Nephron progenitor cell (in vitro differentiated cells): ENCODE results near the gene ASB1.

Source experiments
- DNase-seq: peaks from one replicate; pipeline ENCODE4 v3.0.0; 2021
- H3K27ac Mint-ChIP-seq: 2 replicates; pipeline ENCODE4 v1.8.0; 2021; ENCODE audit warnings: mild to moderate bottlenecking, moderate library complexity, mixed read lengths
- H3K27me3 Mint-ChIP-seq: 2 replicates; pipeline ENCODE4 v1.8.0; 2021; ENCODE audit warnings: mild to moderate bottlenecking, low read depth, mixed read lengths; ENCODE audit not compliant: poor library complexity
- H3K36me3 Mint-ChIP-seq: 2 replicates; pipeline ENCODE4 v1.8.0; 2021; ENCODE audit warnings: low read depth, mixed read lengths
- H3K4me1 Mint-ChIP-seq: 2 replicates; pipeline ENCODE4 v1.8.0; 2021; ENCODE audit warnings: mixed read lengths
- H3K4me3 Mint-ChIP-seq: 2 replicates; pipeline ENCODE4 v1.8.0; 2021; ENCODE audit warnings: mild to moderate bottlenecking, moderate library complexity, mixed read lengths
- H3K9me3 Mint-ChIP-seq: 2 replicates; pipeline ENCODE4 v1.8.0; 2021; ENCODE audit warnings: mild to moderate bottlenecking, moderate library complexity, mixed read lengths
- TF ChIP-seq, protein P1 (sequence below): fragments of 200-600 bp; sonication (generic); IDR thresholded peaks from 2 replicates; pipeline ENCODE4 v1.5.0; 2021; ENCODE audit warnings: antibody characterized with exemption

Gene ASB1

GRCh38 chr2:238448031-238448955, 21.6 kb downstream of the ASB1 start:
- peaks cover 4% of the 10 kb centered on the region for H3K27me3 Mint-ChIP-seq
- H3K4me3 Mint-ChIP-seq: no peak overlapping the region
- DNase-seq: no peak
- H3K36me3 Mint-ChIP-seq: peaks cover 80% of the 10 kb centered on the region
- H3K9me3 Mint-ChIP-seq: peaks cover 5% of the 10 kb centered on the region
- TF ChIP-seq, protein P1, sequence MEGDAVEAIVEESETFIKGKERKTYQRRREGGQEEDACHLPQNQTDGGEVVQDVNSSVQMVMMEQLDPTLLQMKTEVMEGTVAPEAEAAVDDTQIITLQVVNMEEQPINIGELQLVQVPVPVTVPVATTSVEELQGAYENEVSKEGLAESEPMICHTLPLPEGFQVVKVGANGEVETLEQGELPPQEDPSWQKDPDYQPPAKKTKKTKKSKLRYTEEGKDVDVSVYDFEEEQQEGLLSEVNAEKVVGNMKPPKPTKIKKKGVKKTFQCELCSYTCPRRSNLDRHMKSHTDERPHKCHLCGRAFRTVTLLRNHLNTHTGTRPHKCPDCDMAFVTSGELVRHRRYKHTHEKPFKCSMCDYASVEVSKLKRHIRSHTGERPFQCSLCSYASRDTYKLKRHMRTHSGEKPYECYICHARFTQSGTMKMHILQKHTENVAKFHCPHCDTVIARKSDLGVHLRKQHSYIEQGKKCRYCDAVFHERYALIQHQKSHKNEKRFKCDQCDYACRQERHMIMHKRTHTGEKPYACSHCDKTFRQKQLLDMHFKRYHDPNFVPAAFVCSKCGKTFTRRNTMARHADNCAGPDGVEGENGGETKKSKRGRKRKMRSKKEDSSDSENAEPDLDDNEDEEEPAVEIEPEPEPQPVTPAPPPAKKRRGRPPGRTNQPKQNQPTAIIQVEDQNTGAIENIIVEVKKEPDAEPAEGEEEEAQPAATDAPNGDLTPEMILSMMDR: no peak
- H3K4me1 Mint-ChIP-seq: peaks cover 14% of the 10 kb centered on the region
- peak overlapping the region; percentile 79 for H3K27ac Mint-ChIP-seq

DNA sequence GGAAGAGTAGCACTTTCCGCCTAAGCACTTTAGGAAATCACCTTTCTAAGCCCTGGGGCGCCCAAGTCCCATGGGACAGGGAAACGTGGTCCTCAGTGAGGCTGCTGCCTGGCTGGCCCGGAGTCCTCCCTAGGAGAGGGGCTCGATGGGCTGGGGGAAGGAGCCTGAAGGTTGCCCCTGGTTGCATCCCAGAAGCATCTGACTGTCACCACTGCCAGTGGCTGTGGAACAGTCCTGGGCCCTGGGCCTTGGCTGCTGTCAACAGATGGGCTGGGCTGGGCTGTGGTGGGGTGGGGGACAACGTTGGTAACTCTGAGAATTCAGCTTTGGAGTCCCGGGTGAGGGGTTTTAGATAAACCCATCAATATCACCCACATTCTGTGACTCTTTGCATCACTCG, 22.5 kb downstream of the ASB1 start:
- Mint-ChIP-seq H3K4me1 (peaks cover 14% of the 10 kb centered on the region), H3K27me3 (peaks cover 4% of the 10 kb centered on the region), H3K36me3 (peaks cover 84% of the 10 kb centered on the region), H3K9me3 (peaks cover 7% of the 10 kb centered on the region), H3K4me3 (no peak overlapping the region), H3K27ac (no peak overlapping the region)
- no peak for DNase-seq
- TF ChIP-seq, protein P1: no peak

GRCh38 chr2:238449909-238450417, 23.2 kb downstream of the ASB1 start:
- no peak for DNase-seq
- H3K36me3 Mint-ChIP-seq: peaks cover 81% of the 10 kb centered on the region

DNA sequence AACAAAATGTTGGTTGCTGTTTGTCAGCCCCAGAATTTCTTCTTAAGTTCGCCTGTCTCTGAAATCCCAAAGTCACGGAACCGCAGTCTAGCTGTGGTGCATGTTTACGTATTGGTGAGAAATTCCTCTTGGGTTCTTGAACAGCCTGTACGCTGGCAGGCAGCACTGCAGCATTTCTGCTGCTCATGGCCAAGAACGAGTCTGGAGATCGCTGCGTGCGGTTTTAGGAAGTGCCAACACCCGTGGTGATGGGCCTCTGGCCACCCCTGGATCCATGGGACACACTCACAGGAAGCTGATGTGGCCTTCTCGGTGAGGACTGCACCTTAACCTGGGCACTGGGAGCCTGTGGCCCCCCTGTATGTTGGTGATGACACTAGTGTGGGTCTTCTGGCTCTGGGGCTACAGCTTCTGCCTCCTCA, 23.7 kb downstream of the ASB1 start:
- TF ChIP-seq, protein P1: no peak
- Mint-ChIP-seq H3K4me3 (no peak overlapping the region), H3K4me1 (peaks cover 14% of the 10 kb centered on the region), H3K36me3 (peaks cover 81% of the 10 kb centered on the region), H3K27me3 (peaks cover 4% of the 10 kb centered on the region), H3K9me3 (peaks cover 16% of the 10 kb centered on the region), H3K27ac (no peak overlapping the region)
- DNase-seq: no peak

More at GRCh38 chr2:238449909-238450417, 23.2 kb downstream of the ASB1 start:
- no peak overlapping the region for H3K4me3 Mint-ChIP-seq
- H3K27me3 Mint-ChIP-seq: peaks cover 4% of the 10 kb centered on the region
- H3K27ac Mint-ChIP-seq: peak overlapping the region; percentile 88
- peaks cover 12% of the 10 kb centered on the region for H3K9me3 Mint-ChIP-seq
- H3K4me1 Mint-ChIP-seq: peaks cover 14% of the 10 kb centered on the region
- TF ChIP-seq, protein P1: no peak

DNA sequence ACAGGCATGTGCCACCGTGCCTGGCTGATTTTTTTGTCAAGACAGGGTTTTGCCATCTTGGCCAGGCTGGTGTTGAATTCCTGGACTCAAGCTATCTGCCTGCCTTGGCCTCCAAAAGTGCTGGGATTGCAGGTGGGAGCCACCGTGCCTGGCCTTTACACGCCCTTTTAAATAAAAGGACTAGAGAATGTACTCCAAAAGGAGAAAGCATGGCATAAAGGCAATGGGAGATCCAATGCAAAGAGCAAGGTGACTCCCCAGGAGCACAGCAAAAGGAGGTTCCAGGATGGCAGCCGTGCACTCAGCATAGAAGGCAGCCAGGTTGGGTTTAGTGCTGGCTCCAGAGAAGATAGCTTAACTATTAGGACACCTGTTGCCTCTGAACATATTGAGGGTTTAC, 27.1 kb downstream of the ASB1 start:
- no peak for DNase-seq
- TF ChIP-seq, protein P1: no peak
- no peak overlapping the region for H3K4me3 Mint-ChIP-seq
- H3K4me1 Mint-ChIP-seq: peaks cover 3% of the 10 kb centered on the region
- H3K27ac Mint-ChIP-seq: no peak overlapping the region
- peaks cover 39% of the 10 kb centered on the region for H3K9me3 Mint-ChIP-seq
- H3K36me3 Mint-ChIP-seq: peaks cover 56% of the 10 kb centered on the region
- H3K27me3 Mint-ChIP-seq: no peaks in the 10 kb centered on the region
